HUES64 (cell line): Measurements from ENCODE around the gene MED25.

Experiments
- H3K27ac ChIP-seq: 2 replicates; pipeline ENCODE4 v1.7.0; 2013; ENCODE audit warnings: low read depth, low read length, inconsistent platforms
- H3K27me3 ChIP-seq: 2 replicates; pipeline ENCODE4 v1.6.1; 2013; ENCODE audit warnings: mild to moderate bottlenecking, low read length; ENCODE audit not compliant: insufficient read depth
- H3K36me3 ChIP-seq: 2 replicates; pipeline ENCODE4 v1.6.1; 2013; ENCODE audit warnings: mild to moderate bottlenecking, low read length; ENCODE audit not compliant: insufficient read depth
- H3K4me1 ChIP-seq: 2 replicates; pipeline ENCODE4 v1.6.1; 2013; ENCODE audit warnings: mild to moderate bottlenecking, low read length, moderate library complexity; ENCODE audit not compliant: insufficient read depth
- H3K4me3 ChIP-seq: 2 replicates; pipeline ENCODE4 v1.5.1; 2013; ENCODE audit warnings: mild to moderate bottlenecking, low read length, moderate library complexity
- H3K9ac ChIP-seq: 2 replicates; pipeline ENCODE4 v1.6.1; 2013; ENCODE audit warnings: mild to moderate bottlenecking, low read depth, low read length
- H3K9me3 ChIP-seq: 2 replicates; pipeline ENCODE4 v1.6.1; 2013; ENCODE audit warnings: low read depth, low read length; ENCODE audit not compliant: insufficient read depth
- WGBS: fragments of 150-250, 120-280 bp; methylation state at CpG from one replicate; pipeline ENCODE4 v1.1.7; 2013; ENCODE audit warnings: missing lambda C conversion rate; 5-methylcytosine and 5-hydroxymethylcytosine counted together

MED25 gene

GRCh38 chr19:49799271-49799797, 18.8 kb upstream of the MED25 start:
- Histone ChIP-seq H3K9ac (no peak overlapping the region), H3K36me3 (peaks cover 67% of the 10 kb centered on the region), H3K9me3 (no peaks in the 10 kb centered on the region), H3K27ac (no peak overlapping the region), H3K4me1 (peaks cover 7% of the 10 kb centered on the region; the same call in 1 of the 2 replicates), H3K4me3 (no peak overlapping the region), H3K27me3 (no peaks in the 10 kb centered on the region)
- WGBS = 95% methylated on average over 28 of the region's 28 CpGs

GRCh38 chr19:49799798-49800376, 18.2 kb upstream of the MED25 start:
- no peak overlapping the region for H3K4me3 ChIP-seq
- peaks cover 7% of the 10 kb centered on the region; the same call in 1 of the 2 replicates for H3K4me1 ChIP-seq
- no peaks in the 10 kb centered on the region for H3K9me3 ChIP-seq
- H3K27ac ChIP-seq = no peak overlapping the region
- H3K9ac ChIP-seq = no peak overlapping the region
- H3K36me3 ChIP-seq = peaks cover 69% of the 10 kb centered on the region
- H3K27me3 ChIP-seq = no peaks in the 10 kb centered on the region
- WGBS = 93% methylated on average over 25 of the region's 25 CpGs

GRCh38 chr19:49800771-49801170, 17.3 kb upstream of the MED25 start:
- 96% methylated on average over 10 of the region's 10 CpGs for whole genome bisulfite sequencing
- Histone ChIP-seq H3K9me3 (no peaks in the 10 kb centered on the region), H3K4me1 (peaks cover 7% of the 10 kb centered on the region; the same call in 1 of the 2 replicates), H3K27me3 (no peaks in the 10 kb centered on the region), H3K4me3 (no peak overlapping the region), H3K27ac (no peak overlapping the region), H3K9ac (no peak overlapping the region), H3K36me3 (peaks cover 62% of the 10 kb centered on the region)

GRCh38 chr19:49801401-49801888, 16.6 kb upstream of the MED25 start:
- H3K27ac ChIP-seq = no peak overlapping the region
- H3K27me3 ChIP-seq = no peaks in the 10 kb centered on the region
- H3K9me3 ChIP-seq = no peaks in the 10 kb centered on the region
- peak overlapping the region; percentile 55; the same call in 1 of the 2 replicates for H3K4me3 ChIP-seq
- 89% methylated on average over 31 of the region's 32 CpGs for WGBS
- no peak overlapping the region; the same call in 1 of the 2 replicates for H3K9ac ChIP-seq
- H3K4me1 ChIP-seq = peaks cover 7% of the 10 kb centered on the region; the same call in 1 of the 2 replicates
- peaks cover 62% of the 10 kb centered on the region for H3K36me3 ChIP-seq

GRCh38 chr19:49801966-49802661, 16.0 kb upstream of the MED25 start:
- H3K27me3 ChIP-seq = no peaks in the 10 kb centered on the region
- peak overlapping the region; percentile 55 for H3K4me3 ChIP-seq
- H3K36me3 ChIP-seq = peaks cover 60% of the 10 kb centered on the region
- H3K9ac ChIP-seq = no peak overlapping the region; the same call in none of the 2 replicates
- no peaks in the 10 kb centered on the region for H3K9me3 ChIP-seq
- WGBS = 35% methylated on average over 38 of the region's 38 CpGs
- H3K27ac ChIP-seq = no peak overlapping the region; the same call in 1 of the 2 replicates
- peaks cover 7% of the 10 kb centered on the region; the same call in 1 of the 2 replicates for H3K4me1 ChIP-seq

GRCh38 chr19:49802836-49803528, 15.1 kb upstream of the MED25 start:
- Histone ChIP-seq H3K4me3 (peak overlapping the region; percentile 55), H3K9me3 (no peaks in the 10 kb centered on the region), H3K4me1 (peaks cover 7% of the 10 kb centered on the region; the same call in 1 of the 2 replicates), H3K9ac (no peak overlapping the region), H3K27ac (no peak overlapping the region), H3K36me3 (peaks cover 61% of the 10 kb centered on the region), H3K27me3 (no peaks in the 10 kb centered on the region)
- WGBS = 89% methylated on average over 23 of the region's 24 CpGs

GRCh38 chr19:49803529-49803856, 14.6 kb upstream of the MED25 start:
- H3K27me3 ChIP-seq = no peaks in the 10 kb centered on the region
- peaks cover 58% of the 10 kb centered on the region for H3K36me3 ChIP-seq
- H3K4me1 ChIP-seq = peaks cover 7% of the 10 kb centered on the region; the same call in 1 of the 2 replicates

GRCh38 chr19:49805822-49806619, 12.1 kb upstream of the MED25 start:
- WGBS = 90% methylated on average over 20 of the region's 20 CpGs
- Histone ChIP-seq H3K27ac (no peak overlapping the region), H3K27me3 (no peaks in the 10 kb centered on the region), H3K9me3 (no peaks in the 10 kb centered on the region), H3K9ac (no peak overlapping the region), H3K36me3 (peaks cover 40% of the 10 kb centered on the region), H3K4me1 (peaks cover 13% of the 10 kb centered on the region), H3K4me3 (no peak overlapping the region)

More at GRCh38 chr19:49803529-49803856, 14.6 kb upstream of the MED25 start:
- no peak overlapping the region for H3K9ac ChIP-seq
- no peaks in the 10 kb centered on the region for H3K9me3 ChIP-seq
- WGBS = 96% methylated on average over 6 of the region's 6 CpGs
- H3K27ac ChIP-seq = no peak overlapping the region
- no peak overlapping the region for H3K4me3 ChIP-seq

GRCh38 chr19:49806620-49806959, 11.5 kb upstream of the MED25 start:
- Histone ChIP-seq H3K36me3 (peaks cover 40% of the 10 kb centered on the region), H3K9ac (no peak overlapping the region), H3K4me3 (no peak overlapping the region), H3K4me1 (peaks cover 13% of the 10 kb centered on the region), H3K27ac (no peak overlapping the region), H3K27me3 (no peaks in the 10 kb centered on the region), H3K9me3 (no peaks in the 10 kb centered on the region)
- 93% methylated on average over 7 of the region's 8 CpGs for WGBS

- no peak overlapping the region for H3K4me3 ChIP-seq
- no peaks in the 10 kb centered on the region for H3K27me3 ChIP-seq
- peaks cover 40% of the 10 kb centered on the region for H3K36me3 ChIP-seq
- no peaks in the 10 kb centered on the region for H3K9me3 ChIP-seq
- no peak overlapping the region for H3K9ac ChIP-seq
- peaks cover 13% of the 10 kb centered on the region for H3K4me1 ChIP-seq
- WGBS = 94% methylated on average over 18 of the region's 18 CpGs
- H3K27ac ChIP-seq = no peak overlapping the region
Observed at GRCh38 chr19:49807058-49807903, 10.8 kb upstream of the MED25 start.
